NCI-H2171 treated with DMSO at 0.1 percent for 48 hours (cell line): ENCODE results near the gene POLR1G.
"Not testable (repeated sequence)": the region's sequence is repeated elsewhere in the genome, so short reads cannot be mapped to it uniquely, and the experiment has no call there.

Source experiments
- DNase-seq: peaks from one replicate; lab custom pipeline; 2025; lab: John Stamatoyannopoulos, UW

POLR1G gene

DNA sequence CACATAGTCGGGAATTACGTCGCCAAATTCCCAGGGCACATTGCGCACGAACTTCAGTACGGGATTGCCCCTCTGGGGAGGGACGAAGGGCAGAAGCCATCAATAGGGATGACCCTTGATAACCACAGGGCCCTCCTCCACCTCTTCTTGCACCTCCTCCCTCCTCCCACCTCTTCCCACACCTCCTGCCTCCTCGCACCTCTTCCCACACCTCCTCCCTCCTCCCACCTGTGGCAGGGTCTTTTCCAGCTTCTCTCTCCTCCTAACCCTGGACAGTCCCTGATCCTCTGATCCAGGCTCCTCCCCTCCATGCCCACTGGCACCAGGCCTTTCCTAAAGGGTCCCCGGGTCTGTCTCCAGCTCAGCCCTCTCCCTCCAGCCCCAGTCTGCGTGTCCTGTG lies 13.9 kb downstream of the POLR1G start:
- no peak for DNase-seq

DNA sequence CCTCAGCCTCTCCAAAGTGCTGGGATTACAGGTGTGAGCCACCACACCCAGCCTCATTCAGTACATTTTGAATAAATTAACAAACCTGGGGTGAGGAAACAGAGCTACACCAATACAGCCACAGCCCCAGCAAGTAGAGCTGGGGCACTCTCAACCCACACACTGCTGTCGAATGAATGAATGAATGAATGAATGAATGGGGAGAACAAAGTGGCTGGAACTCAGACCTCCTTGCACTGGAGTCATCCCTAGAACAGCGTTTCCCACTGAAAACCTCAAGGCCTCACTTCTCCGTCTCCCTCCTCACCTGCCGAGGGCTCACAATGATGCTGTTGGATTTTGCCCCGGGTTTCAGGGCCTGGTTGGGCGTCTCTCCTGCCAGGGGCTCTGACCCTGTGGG lies 14.4 kb downstream of the POLR1G start:
- no peak for DNase-seq

- DNase-seq, result no peak
These were observed 15.6 kb downstream of the POLR1G start for GRCh38 chr19:45421947-45422498.

- DNase-seq, result no peak
These were observed 16.7 kb downstream of the POLR1G start for GRCh38 chr19:45423033-45423588.

DNA sequence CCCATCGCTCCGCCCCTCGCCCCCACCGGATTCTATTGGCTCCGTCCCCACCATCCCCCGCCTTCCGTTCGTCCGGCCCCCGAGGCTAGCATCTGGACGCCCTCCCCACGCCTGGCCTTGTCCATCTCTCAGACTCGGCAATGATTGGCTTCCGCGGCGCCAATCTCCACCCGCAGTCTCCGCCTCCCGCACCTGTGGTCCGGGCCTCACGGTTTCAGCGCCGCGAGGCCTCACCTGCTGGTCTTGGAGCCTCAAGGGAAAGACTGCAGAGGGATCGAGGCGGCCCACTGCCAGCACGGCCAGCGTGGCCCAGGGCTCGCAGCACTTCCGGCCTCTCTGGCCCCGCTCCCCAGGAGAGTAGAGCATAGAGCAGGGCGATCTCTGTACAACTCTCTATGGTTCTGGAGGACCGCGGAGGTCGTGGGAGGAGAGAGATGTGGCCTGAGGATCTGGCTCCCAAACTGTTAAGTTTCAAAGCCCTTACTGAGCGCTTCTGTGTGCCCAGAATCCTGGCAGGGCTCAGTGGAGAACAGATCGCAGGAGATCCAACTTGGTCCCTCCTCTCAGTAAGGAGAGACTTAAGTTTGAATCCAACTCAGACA lies 17.2 kb downstream of the POLR1G start, which contains the start of gene ERCC1:
Gene ERCC1 (minus strand): TSS at position 329 of the 602 bp plus-strand sequence. CDS start 543 bp downstream, outside the sequence.
- DNase-seq, result peak; percentile 97

DNA sequence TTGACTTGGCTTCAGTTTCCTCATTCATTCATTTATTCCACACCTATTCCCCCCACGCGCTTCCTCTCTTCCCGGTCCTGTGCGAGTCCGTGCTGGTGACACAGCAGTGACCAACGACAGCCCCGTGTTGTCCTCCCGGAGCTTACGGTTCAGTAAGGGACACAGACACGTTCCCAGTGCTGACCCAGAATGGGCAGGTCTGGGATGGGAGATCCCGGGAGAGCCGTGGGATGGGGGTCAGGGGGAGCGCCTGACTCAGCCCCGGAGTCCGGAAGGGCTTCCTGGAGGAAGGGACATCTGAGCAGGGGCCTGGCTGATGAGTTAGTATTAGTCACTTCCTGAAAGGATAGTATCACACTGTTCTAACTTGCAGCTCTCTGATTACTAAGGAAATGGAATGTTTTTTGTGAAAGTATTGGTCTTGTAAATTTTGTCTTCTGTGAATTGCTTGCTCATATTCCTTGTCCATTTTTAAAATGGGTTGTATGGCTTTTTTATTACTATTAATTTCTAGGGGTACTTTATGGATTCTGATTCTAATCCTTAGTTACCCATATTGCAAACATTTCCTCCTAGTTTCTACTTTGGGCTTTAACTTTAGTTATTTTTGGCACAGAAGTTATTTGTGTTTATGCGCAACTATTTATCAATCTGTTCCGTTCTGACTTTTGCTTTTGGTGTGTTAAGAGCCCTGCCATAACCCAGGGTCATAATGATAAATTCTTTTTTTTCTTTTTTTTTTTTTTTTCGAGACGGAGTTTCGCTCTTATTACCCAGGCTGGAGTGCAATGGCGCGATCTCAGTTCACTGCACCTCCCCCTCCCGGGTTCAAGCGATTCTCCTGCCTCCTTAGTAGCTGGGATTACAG lies 18.0 kb downstream of the POLR1G start:
- peak; percentile 79 for DNase-seq

- no peak for DNase-seq
These were observed 22.2 kb downstream of the POLR1G start for GRCh38 chr19:45428384-45429231.

- DNase-seq, result not testable (repeated sequence)
These were observed 23.5 kb downstream of the POLR1G start for GRCh38 chr19:45429896-45430295.

GRCh38 chr19:45431008-45431407 lies 24.6 kb downstream of the POLR1G start:
- DNase-seq, result not testable (repeated sequence)

- not testable (repeated sequence) for DNase-seq
These were observed 26.1 kb downstream of the POLR1G start for GRCh38 chr19:45432543-45432942.

DNA sequence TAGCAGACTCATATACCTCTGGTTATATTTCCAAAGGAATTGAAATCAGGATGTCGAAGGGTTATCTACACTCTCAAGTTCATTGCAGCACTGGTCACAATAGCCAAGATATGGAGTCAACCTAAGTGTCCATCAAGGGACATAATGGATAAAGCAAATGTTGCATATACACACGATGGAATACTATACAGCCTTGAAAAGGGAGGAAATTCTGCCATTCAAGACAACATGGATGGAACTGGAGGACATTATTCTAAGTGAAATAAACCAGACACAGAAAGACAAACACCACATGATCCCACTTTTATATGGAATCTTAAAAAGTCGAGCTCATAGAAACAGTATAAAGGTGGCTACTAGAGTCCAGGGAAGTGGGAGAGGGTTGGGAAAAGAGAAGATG lies 30.9 kb downstream of the POLR1G start:
- DNase-seq, result no peak

GRCh38 chr19:45439190-45439568 lies 32.7 kb downstream of the POLR1G start:
- no peak for DNase-seq

DNA sequence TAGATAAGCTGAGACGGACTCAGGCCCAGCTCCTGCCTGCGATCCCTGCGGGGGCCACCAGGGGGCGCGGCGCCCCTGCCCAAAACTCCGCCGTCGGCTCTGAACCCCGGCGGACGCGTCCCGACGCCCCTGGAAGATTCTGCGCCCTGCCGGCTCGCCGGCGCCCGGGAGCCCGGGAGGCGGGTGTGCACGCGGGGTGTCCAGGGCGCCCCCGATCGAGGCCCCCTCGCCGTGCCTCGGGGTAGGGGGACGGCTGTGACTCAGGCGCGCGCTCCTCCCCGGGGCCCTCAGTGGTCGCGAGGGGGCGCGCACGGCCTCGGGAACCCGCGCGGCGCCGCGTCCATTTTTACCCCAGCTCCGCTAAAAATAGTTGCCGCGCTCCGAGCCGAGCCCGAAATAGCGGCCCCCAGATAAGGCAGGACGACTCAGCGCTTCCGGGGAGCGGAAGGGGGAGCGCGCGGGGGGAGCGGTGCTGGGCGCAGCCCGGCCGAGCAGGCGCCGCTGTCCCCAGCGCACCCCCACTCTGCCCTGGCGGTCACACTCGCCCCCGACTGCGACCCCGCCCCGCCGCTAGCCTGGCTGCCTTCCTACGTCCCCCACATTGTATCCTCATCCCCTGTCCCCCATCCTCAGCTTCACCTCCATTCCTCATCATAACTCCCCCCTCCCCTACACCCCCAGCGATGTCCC lies 33.3 kb downstream of the POLR1G start:
- DNase-seq, result peak; percentile 85

DNA sequence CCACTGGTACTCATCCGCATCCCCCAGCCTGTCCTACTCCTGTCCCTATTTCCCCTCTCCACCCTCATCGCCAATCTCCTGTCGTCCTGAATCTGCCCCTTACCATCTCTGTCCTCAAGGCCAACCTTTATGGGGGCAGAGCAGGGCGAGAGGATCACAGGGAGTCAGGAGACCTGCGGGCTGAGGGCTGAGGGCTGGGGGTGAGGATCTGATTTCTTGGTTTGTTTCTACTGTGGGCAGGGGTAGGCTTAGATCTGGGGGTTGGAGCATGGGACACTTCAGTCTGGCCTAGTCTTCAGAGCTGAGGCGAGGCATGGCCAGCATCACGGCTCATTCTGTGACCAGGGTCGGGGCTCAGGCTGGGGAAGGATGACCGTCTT lies 33.8 kb downstream of the POLR1G start:
- no peak for DNase-seq

DNA sequence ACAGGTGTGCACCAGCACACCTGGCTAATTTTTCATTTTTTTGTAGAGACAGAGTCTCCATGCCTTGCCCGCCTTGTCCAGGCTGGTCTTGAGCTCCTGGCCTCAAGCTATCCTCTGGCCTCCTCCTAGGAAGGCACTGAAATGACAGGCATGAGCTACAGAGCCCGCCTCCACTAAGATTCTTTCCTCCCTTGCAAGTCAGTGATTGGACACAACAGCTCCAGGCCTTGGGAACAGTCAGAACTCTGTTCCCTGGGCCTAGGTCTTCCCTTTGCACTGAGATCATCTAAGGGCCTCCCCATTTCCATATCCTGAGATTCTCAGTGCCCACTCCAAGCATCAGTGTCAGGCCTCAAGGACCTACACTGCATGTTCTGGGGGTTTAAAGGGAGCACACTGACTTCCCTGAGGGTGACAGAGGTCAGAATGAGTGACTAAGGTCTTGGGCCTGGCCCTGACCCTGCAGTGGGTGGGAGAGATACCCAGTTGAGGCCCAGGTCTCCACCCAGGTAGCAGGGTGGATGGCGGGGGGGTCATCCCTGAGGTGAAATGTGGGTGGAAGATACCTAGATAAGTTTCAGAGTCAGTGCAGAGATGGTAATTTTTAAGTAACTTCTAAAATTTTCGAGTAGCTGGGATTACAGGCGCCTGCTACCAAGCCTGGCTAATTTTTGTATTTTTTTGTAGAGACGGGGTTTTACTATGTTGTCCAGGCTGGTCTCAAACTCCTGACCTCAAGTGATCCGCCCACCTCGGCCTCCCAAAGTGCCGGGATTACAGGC lies 34.6 kb downstream of the POLR1G start:
- DNase-seq, result no peak

DNA sequence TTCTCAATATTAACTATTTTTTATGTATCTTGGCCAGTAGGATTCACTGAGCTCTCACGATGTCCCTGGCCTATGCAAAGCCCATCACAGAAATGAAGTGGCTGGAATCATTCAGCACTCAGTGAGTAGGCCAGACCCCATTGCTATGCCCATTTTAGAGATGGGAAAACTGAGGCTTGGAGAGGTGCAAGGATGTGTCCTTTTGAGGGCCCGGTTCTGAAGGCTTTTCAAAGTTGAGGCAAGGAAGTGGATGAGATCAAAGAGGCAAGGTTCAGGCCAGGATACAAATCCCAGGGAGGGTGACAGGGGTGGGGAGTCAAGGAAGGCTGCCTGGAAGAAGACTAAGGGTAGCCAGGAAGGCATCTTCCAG lies 35.9 kb downstream of the POLR1G start:
- DNase-seq, result no peak

- peak; percentile 35 for DNase-seq
These were observed 36.5 kb downstream of the POLR1G start for GRCh38 chr19:45442778-45443461.

- peak; percentile 83 for DNase-seq
These were observed 37.2 kb downstream of the POLR1G start for GRCh38 chr19:45443462-45444317.
